GM21723 (cell line): ENCODE data around the gene FGF7.
A peak's percentile ranks its signal among the peaks of the same experiment; 100 is the strongest.
"Not testable (repeated sequence)": the region's sequence is repeated elsewhere in the genome, so short reads cannot be mapped to it uniquely, and the experiment has no call there.

ENCODE experiments used
- ATAC-seq: cut with Tn5 transposase; IDR thresholded peaks from one replicate; pipeline ENCODE4 v1.9.1; 2021; ENCODE audit warnings: mild to moderate bottlenecking, moderate library complexity; ENCODE audit not compliant: unreplicated experiment

FGF7 gene

GRCh38 chr15:49438962-49439631 lies 16.1 kb downstream of the FGF7 start:
- peak; percentile 91 for ATAC-seq

GRCh38 chr15:49439678-49440395 lies 16.8 kb downstream of the FGF7 start:
- no peak for ATAC-seq

GRCh38 chr15:49441356-49441755 lies 18.3 kb downstream of the FGF7 start:
- ATAC-seq, result no peak

- ATAC-seq, result no peak
Observed at GRCh38 chr15:49441816-49442215, 18.8 kb downstream of the FGF7 start.

- no peak for ATAC-seq
Observed at GRCh38 chr15:49452595-49452994, 29.6 kb downstream of the FGF7 start.

GRCh38 chr15:49456166-49456565 lies 33.1 kb downstream of the FGF7 start:
- no peak for ATAC-seq

- no peak for ATAC-seq
Observed at GRCh38 chr15:49458145-49458544, 35.1 kb downstream of the FGF7 start.

- ATAC-seq, result no peak
Observed at GRCh38 chr15:49460411-49460941, 37.4 kb downstream of the FGF7 start.

GRCh38 chr15:49462232-49462844 lies 39.3 kb downstream of the FGF7 start:
- ATAC-seq, result no peak

- ATAC-seq, result no peak
Observed at GRCh38 chr15:49464522-49464921, 41.5 kb downstream of the FGF7 start.

- no peak for ATAC-seq
Observed at GRCh38 chr15:49466119-49466518, 43.1 kb downstream of the FGF7 start.

GRCh38 chr15:49467746-49468480 lies 44.9 kb downstream of the FGF7 start:
- ATAC-seq, result no peak

- ATAC-seq, result no peak
Observed at GRCh38 chr15:49468481-49468839, 45.4 kb downstream of the FGF7 start.

GRCh38 chr15:49471248-49471647 lies 48.2 kb downstream of the FGF7 start:
- ATAC-seq, result not testable (repeated sequence)

- peak; percentile 81 for ATAC-seq
Observed at GRCh38 chr15:49471733-49472132, 48.7 kb downstream of the FGF7 start.

- ATAC-seq, result no peak
Observed at GRCh38 chr15:49472338-49472737, 49.3 kb downstream of the FGF7 start.

- ATAC-seq, result no peak
Observed at GRCh38 chr15:49473031-49473430, 50.0 kb downstream of the FGF7 start.

- ATAC-seq, result not testable (repeated sequence)
Observed at GRCh38 chr15:49478021-49478420, 55.0 kb downstream of the FGF7 start.

- not testable (repeated sequence) for ATAC-seq
Observed at GRCh38 chr15:49478982-49479381, 55.9 kb downstream of the FGF7 start.

GRCh38 chr15:49485401-49485800 lies 62.4 kb downstream of the FGF7 start:
- not testable (repeated sequence) for ATAC-seq

- ATAC-seq, result no peak
Observed at GRCh38 chr15:49490966-49491365, 67.9 kb downstream of the FGF7 start.
